Colon (tissue), 2 donors: Measurements from ENCODE around the gene KIAA1217.
A peak's percentile ranks its signal among the peaks of the same experiment; 100 is the strongest.
"Not testable (repeated sequence)": the region's sequence is repeated elsewhere in the genome, so short reads cannot be mapped to it uniquely, and the experiment has no call there.

ENCODE experiments used
- FAIRE-seq: peaks from 2 replicates; lab custom pipeline; 2012; peaks lifted over from hg19 to GRCh38; lab: Jason Lieb, UNC
- donor health status: control.
- donor health status: control.

Gene KIAA1217

DNA sequence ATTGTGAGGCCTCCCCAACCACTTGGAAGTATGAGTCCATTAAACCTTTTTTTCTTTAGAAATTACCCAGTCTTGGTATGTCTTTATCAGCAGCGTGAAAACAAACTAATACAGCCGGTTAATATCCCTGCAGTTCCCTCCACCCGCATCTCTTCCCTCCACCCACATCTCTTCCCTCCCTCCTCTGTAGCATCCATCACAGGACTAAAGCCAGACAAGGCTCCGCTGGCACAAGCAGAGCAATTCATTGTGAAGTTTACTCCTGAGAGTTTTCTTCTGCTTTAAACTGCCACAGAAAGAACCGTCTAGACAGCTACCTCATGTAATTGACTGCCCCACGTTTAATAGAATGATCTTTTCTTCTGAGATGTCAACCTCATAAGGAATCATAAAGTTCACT, 131.5 kb downstream of the KIAA1217 start:
- no peak for FAIRE-seq

- no peak for FAIRE-seq
These were observed 131.9 kb downstream of the KIAA1217 start for GRCh38 chr10:24340883-24341282.

DNA sequence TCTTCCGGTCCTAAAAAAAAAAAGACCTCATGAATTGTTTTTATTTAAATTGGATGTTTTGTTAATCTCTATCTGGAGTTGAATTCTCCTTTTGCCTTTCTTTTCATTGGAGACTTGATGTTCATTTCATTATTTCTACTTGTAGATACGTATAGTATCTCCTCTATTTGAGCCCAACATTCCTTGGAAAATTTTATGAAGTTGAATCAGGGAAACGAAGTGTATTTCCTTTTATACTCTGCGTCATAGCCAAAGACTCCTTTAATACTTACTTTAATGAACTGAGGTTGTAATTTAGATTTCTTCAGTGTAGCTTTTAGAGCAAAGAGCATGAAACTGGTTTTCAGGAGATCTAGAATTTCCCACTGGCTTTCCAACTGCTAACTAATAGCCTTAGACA, 132.4 kb downstream of the KIAA1217 start:
- no peak for FAIRE-seq

GRCh38 chr10:24341897-24342296, 133.0 kb downstream of the KIAA1217 start:
- no peak for FAIRE-seq

DNA sequence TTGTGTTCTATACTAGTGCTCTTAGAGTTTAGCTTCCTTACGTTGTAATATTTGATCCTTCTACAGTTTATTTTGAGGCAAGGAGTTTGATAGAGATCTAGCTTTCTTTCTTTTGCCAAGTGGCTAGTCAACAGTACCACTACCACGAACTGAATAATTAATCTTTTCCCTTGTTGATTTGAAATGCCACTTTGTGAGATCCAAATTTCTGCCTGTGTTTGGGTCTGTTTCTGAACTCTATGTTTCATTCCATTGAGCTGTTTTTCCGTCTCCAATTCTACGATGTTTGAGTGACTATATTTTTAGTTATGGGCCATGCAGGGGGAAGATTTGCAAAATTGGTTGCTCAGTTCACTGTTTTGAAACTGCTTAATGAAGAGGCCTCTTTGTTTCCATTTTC, 134.7 kb downstream of the KIAA1217 start:
- FAIRE-seq, result no peak

DNA sequence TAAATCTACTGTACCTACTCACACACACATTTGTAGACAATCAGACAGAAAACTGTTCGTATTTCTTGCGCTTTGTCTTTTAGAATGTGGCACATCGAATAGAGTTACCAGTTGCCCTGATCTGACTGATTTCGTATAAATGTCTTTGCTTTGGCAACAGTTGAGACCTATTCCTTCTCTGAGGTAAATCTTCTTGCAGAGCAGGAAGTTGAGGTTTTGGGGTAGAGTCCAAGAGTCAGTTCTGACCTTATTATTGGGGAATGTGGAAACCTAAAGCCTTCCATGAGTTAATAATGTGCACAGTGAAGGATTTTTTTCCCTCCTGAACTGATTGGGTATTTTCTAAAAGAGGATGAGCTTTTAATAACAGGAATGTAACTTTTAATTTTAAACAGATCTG, 135.3 kb downstream of the KIAA1217 start:
- no peak for FAIRE-seq

DNA sequence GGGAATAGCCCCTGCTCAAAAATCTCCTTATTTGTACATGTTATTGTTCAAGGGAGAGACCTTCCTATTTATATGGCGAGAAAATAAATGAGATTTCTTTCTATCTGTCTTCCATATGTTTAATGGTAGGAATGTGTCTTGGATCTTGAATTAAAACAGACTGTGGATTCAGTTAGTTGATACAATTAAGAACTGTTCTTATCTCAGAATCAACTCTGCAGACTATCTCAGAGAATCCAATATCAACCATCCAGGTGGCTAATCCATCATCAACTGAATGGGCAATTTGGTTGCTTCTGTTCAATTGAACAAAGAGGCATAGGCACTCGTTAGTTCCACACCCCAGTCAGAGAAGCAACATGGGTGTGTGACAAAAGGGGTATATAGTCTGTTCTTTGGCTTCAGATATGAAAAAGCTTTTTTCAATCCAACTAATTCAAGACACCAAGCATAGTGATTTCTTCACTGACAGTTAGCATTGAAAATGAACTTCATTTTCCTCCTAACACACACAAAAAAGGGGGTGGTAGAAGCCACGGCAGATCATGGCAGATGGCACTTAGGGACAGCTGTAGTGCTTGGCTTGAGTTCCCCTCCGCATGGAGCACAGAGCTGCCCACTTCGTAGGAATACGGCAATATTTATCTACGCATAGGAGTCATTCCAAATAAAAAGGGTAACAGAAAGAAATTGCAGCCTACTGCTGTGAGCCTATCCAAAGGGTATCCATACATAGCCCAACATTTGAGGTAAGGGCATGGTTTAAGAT, 135.9 kb downstream of the KIAA1217 start:
- FAIRE-seq, result no peak

- no peak for FAIRE-seq
These were observed 138.1 kb downstream of the KIAA1217 start for GRCh38 chr10:24346877-24347519.

- no peak for FAIRE-seq
These were observed 140.6 kb downstream of the KIAA1217 start for GRCh38 chr10:24349379-24350001.

- FAIRE-seq, result no peak
These were observed 141.4 kb downstream of the KIAA1217 start for GRCh38 chr10:24350070-24350921.

GRCh38 chr10:24350922-24351225, 141.9 kb downstream of the KIAA1217 start:
- not testable (repeated sequence) for FAIRE-seq

- FAIRE-seq, result no peak
These were observed 143.0 kb downstream of the KIAA1217 start for GRCh38 chr10:24351961-24352360.

DNA sequence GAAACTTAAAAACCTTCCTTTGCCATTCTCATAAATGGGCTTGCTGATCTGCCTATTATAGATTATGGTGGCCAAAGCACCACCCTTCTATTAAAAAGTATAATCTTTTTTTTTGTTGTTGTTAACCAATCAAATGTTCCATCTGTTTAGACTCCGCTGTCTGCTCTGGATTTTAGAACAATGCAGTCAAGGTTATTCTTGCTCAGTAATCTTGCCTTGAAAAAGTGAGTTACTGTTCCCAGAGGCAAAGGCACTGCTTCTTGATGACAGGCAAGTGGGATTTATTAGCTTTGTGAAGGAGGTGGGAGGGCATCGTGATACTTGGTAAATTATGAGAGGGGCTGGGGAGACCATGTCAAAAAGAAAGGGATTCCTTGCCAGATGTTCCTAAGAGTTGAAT, 143.5 kb downstream of the KIAA1217 start:
- no peak for FAIRE-seq

GRCh38 chr10:24353319-24353718, 144.4 kb downstream of the KIAA1217 start:
- no peak for FAIRE-seq

- no peak for FAIRE-seq
These were observed 146.2 kb downstream of the KIAA1217 start for GRCh38 chr10:24355056-24355688.

- no peak for FAIRE-seq
These were observed 148.5 kb downstream of the KIAA1217 start for GRCh38 chr10:24357344-24358004.

GRCh38 chr10:24358022-24358421, 149.1 kb downstream of the KIAA1217 start:
- FAIRE-seq, result no peak

- FAIRE-seq, result peak; percentile 68
These were observed 151.6 kb downstream of the KIAA1217 start for GRCh38 chr10:24360282-24361127.

DNA sequence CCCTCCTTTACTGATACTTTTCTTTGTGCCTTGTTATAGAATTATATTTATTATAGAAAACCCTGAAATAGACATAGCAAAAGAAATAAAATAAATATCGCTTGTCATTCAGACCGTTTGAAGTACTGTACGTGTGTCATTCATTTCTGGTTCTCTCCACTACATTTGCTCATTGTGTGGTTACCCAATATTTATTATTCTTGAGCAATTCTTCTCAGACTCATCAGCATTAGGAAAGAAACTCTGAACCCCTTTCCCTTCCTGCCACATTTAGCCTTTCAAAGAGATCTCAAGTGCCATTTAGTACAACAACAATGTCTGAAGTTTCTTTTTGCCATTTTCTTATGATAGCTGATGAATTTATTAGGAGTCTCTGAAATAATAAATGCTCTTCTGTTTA, 154.1 kb downstream of the KIAA1217 start:
- no peak for FAIRE-seq

DNA sequence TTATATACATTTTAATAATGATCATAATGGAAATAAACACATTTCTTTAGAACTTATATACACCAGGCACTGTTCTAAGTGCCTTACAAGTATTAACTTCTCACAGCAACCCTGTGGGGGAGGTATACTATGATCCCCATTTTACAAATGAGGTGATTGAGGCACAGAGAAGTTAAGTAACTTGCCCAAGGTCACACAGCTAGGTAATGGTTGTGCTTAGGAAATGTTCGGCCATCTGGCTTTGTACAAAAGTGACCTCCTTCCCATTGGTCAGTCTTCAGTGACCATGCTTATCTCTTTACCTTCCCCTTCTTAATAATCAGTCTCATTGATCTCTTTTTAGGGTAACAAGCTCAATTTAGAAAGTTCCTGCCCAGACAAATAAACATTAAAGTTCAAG, 158.8 kb downstream of the KIAA1217 start:
- no peak for FAIRE-seq

- FAIRE-seq, result no peak
These were observed 161.9 kb downstream of the KIAA1217 start for GRCh38 chr10:24370877-24371276.
